GM23248 (cell line): ENCODE measurements around the gene CSMD2.

Source experiments
- EZH2 ChIP-seq: fragments of 200-600 bp; sonication (generic); IDR thresholded peaks from 2 replicates; pipeline ENCODE4 v1.6.1; 2018; ENCODE audit warnings: antibody characterized with exemption, mild to moderate bottlenecking; ENCODE audit not compliant: insufficient read depth, poor library complexity, severe bottlenecking
- EZH2phosphoT487 ChIP-seq: fragments of 200-600 bp; sonication (generic); IDR thresholded peaks from 2 replicates; pipeline ENCODE4 v1.6.1; 2018; ENCODE audit warnings: antibody characterized with exemption, moderate library complexity, mild to moderate bottlenecking, low read depth; ENCODE audit not compliant: insufficient read depth

DNA sequence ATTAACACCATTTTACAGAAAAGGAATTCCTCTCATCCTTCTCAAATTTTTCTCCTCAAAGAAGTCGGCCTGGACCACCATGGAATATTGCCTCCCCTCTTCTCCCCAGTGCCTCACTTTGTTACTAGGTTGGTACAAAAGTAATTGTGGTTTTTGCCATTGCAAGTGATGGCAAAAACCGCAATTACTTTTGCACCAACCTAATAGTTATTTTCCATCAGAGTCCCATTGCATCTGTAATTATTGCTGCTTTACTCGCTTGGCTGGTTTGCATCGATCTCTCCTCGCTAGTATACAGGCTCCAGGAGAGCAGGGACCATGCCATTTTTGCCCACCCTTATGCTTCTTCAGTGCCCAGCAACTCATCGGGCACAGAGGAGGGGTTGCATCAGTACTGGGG lies 10.7 kb upstream of the CSMD2 start:
- TF ChIP-seq EZH2 (no peak), EZH2phosphoT487 (no peak)
